SK-N-MC (cell line): Measurements from ENCODE around the gene METTL16.

Experiments
- EZH2 ChIP-seq: fragments of 200-600 bp; sonication (generic); IDR thresholded peaks from one replicate; pipeline ENCODE4 v1.6.1; 2017; ENCODE audit warnings: antibody characterized with exemption
- POLR2AphosphoS5 ChIP-seq: IDR thresholded peaks from 2 replicates; pipeline ENCODE4 v1.6.1; 2012; ENCODE audit warnings: mild to moderate bottlenecking, low read depth, low read length, borderline replicate concordance

DNA sequence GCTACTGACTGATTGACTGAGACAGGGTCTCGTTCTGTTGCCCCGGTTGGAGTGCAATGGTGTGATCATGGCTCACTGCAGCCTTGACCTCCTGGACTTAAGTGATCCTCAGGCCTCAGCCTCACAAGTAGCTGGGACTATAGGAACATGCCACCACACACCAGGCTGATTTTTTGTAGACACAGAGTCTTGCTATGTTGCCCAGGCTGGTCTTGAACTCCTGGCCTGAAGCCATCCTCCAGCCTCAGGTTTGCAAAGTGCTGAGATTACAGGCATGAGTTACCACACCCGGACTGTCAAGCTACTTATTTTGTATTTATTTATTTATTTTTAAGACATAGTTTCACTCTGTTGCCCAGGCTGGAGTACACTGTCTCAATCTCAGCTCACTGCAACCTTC lies 55.2 kb downstream of the METTL16 start:
- TF ChIP-seq EZH2 (no peak), POLR2AphosphoS5 (no peak)
